ENCODE data around the gene ETDB. TPM values are rescaled to one million over a fixed set of nuclear protein-coding genes. Genes with fewer than 3 reads are reported as not detected.
"Not testable (repeated sequence)": the region's sequence is repeated elsewhere in the genome, so short reads cannot be mapped to it uniquely, and the experiment has no call there.

The ETDB gene
- total RNA-seq, 4 donors from 2014 or later: not detected

DNA sequence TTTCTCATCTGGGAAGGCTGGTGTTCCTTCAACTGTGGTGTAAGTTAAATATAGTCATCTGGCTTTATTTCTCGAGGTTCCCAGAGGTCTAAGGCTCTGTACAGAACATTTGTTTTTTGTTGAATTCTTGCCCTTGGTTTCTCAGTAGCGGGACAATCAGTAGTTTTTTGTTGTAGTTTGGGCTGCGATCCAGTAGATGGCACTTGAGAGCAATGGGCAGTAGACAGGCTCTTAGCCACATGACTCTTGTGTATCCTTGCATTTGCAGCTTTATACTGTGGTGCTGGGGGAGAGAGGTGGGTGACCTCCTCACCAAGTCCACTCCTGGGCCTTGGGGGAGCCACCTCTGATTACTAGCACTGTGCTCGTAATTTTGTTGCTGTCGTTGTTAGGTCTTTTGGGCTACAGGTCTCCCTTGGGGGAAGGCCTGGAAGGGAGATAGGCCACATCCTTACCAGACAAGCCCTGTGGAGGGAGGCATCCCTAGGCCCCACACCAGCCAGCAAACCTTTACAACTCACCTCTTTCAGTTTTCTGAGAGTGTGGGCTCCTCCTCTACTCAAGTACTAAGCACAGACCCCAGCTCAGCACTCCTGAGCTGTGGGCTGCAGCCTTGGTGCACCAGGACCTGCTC, 8.1 kb downstream of the ETDB start:
- TF ChIP-seq, protein P1, sequence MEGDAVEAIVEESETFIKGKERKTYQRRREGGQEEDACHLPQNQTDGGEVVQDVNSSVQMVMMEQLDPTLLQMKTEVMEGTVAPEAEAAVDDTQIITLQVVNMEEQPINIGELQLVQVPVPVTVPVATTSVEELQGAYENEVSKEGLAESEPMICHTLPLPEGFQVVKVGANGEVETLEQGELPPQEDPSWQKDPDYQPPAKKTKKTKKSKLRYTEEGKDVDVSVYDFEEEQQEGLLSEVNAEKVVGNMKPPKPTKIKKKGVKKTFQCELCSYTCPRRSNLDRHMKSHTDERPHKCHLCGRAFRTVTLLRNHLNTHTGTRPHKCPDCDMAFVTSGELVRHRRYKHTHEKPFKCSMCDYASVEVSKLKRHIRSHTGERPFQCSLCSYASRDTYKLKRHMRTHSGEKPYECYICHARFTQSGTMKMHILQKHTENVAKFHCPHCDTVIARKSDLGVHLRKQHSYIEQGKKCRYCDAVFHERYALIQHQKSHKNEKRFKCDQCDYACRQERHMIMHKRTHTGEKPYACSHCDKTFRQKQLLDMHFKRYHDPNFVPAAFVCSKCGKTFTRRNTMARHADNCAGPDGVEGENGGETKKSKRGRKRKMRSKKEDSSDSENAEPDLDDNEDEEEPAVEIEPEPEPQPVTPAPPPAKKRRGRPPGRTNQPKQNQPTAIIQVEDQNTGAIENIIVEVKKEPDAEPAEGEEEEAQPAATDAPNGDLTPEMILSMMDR (IDR thresholded peaks at IDR 0.05): no peak
- no peak for TF ChIP-seq POLR2A (IDR thresholded peaks at IDR 0.05)
- intact Hi-C loops (cut with DNase I; ENCODE audit: low total_unique reads): no loop called here
- no peak overlapping the region for H3K4me3 ChIP-seq (ENCODE audit: low read depth, poor library complexity, severe bottlenecking)
- whole genome bisulfite sequencing, 2 donors: 21 to 44% methylated on average over 5 of the region's 5 CpGs
- DNase-seq (ENCODE audit: low spot score in 2 of 2): peak in 1 of 2 donors; percentile 49

DNA sequence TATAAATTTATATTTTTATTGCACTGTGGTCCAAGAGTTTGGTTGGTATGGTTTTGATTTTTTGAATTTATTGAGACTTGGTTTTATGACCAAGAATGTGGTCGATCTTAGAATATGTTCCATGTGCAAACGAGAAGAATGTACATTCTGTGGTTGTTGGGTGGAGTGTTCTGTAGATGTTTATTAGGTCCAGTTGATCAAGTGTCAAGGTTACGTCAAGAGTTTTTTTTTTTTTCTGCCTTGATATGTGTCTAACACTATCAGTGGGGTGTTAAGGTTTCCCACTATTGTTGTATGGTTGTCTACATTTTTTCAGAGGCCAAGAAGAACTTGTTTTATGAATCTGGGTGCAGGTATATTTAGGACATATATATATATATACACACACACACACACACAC, 10.8 kb downstream of the ETDB start:
- TF ChIP-seq, protein P1 (IDR thresholded peaks at IDR 0.05): no peak
- TF ChIP-seq POLR2A (IDR thresholded peaks at IDR 0.05): no peak
- 68 to 76% methylated on average over 3 of the region's 3 CpGs for WGBS, 2 donors
- no peak for DNase-seq (ENCODE audit: low spot score in 2 of 2)

DNA sequence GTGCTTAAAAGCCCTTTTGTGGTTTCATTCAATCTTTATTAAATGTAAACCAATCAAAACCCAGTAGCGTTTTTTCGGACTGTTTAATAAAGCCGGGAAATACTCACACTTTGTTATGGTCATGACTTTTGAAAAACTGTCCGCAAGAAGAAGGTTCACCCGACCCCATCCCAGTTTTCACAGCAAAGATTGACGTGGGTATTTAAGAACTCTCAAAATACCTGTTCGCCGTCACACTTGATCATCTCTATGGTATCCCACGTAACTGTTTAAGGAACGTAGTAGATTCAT, 20.9 kb downstream of the ETDB start:
- no peak overlapping the region for H3K4me3 ChIP-seq (ENCODE audit: low read depth, poor library complexity, severe bottlenecking)
- 64 to 67% methylated on average over 10 of the region's 10 CpGs for WGBS, 2 donors

More for the DNA sequence above, 10.8 kb downstream of the ETDB start:
- intact Hi-C loops (cut with DNase I; ENCODE audit: low total_unique reads): no loop called here
- H3K4me3 ChIP-seq (ENCODE audit: low read depth, poor library complexity, severe bottlenecking): no peak overlapping the region

DNA sequence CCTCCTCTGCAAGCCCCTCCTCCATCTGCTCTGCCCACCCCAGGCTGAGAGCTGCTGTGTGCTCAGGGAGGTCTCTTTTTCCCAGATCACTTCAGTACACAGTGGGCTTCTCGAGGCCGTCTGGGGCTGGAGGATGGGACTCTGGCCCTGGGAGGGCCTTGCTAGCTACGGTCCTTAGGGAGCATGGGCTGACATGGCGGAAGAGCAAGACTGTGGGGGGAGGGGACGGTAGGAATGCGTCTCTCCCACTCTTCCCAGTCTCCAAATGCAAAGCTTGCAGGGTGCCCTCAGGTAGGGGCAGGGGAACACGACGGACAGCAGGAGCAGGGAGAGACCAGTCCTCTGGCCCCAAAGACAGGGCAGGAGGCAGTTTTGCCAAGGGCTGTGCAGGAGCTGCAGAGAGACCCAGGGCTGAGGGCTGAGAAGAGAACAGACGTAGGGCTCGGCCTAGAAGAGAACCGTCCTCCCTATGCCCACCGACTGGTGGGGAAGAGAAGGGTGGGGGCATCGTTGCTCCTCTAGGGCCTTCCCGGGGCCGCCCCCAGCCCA, 23.1 kb downstream of the ETDB start:
- DNase-seq (ENCODE audit: low spot score in 2 of 2); H3K4me3 ChIP-seq (ENCODE audit: low read depth, poor library complexity, severe bottlenecking); intact Hi-C loops (cut with DNase I; ENCODE audit: low total_unique reads): not testable (repeated sequence)
- 34 to 50% methylated on average over 6 to 15 of the region's 15 CpGs for WGBS, 2 donors

More for the DNA sequence above, 20.9 kb downstream of the ETDB start:
- intact Hi-C loops (cut with DNase I; ENCODE audit: low total_unique reads): no loop called here
- DNase-seq (ENCODE audit: low spot score in 2 of 2): no peak
- TF ChIP-seq POLR2A (IDR thresholded peaks at IDR 0.05): no peak
- TF ChIP-seq, protein P1 (IDR thresholded peaks at IDR 0.05): no peak

DNA sequence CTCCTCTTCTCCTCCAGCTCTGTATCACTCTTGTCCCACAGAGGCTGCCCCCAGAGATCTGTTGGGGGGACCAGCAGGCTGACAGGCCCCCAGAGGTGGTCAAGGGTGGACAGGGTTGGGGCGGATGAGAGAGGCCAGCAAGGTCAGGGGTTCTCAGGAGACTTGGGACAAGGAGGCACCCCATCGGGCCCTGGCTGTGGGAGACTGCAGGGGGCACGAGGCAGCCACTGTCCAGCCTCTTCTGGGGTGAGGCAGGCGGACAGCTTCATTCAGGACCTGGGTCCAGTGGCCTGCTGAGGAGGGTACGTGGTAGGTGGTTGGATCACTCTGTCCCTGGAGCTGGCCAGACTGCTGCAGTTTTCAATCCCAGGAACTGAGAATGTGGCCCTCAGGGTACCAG, 24.6 kb downstream of the ETDB start:
- 87 to 100% methylated on average over 4 to 5 of the region's 5 CpGs for WGBS, 2 donors
- DNase-seq (ENCODE audit: low spot score in 2 of 2): no peak
- intact Hi-C loops (cut with DNase I; ENCODE audit: low total_unique reads): no loop called here
- H3K4me3 ChIP-seq (ENCODE audit: low read depth, poor library complexity, severe bottlenecking): no peak overlapping the region
- no peak for TF ChIP-seq POLR2A (IDR thresholded peaks at IDR 0.05)
- TF ChIP-seq, protein P1 (IDR thresholded peaks at IDR 0.05): no peak

DNA sequence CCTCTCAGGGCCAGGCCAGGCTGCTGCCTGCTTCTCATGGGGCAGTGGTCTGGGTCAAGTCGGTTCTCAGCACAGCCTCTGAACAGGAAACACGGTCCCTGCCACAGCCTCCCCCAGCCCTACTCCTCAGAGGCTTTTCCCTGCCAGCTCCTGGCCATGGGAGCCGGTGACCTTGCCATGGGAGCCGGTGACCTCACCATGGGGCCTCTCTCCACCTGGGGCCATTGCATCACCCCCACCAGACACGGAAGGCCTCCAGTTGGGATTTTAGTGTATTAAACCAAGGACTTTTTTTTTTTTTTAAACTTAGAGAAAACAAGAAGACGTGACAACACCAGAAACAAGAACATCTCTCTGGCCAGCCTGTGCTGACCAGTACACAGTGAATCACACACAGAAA, 25.6 kb downstream of the ETDB start:
- TF ChIP-seq, protein P1 (IDR thresholded peaks at IDR 0.05): no peak
- no peak for TF ChIP-seq POLR2A (IDR thresholded peaks at IDR 0.05)
- intact Hi-C loops (cut with DNase I; ENCODE audit: low total_unique reads): no loop called here
- WGBS, 2 donors: 73 to 88% methylated on average over 3 to 6 of the region's 6 CpGs
- no peak for DNase-seq (ENCODE audit: low spot score in 2 of 2)
- H3K4me3 ChIP-seq (ENCODE audit: low read depth, poor library complexity, severe bottlenecking): no peak overlapping the region

Data from lower leg skin (tissue), 4 donors.